H1 (cell line): ENCODE results near the gene HERC5. TPM values are rescaled to one million over a fixed set of nuclear protein-coding genes. Genes with fewer than 3 reads are reported as not detected.

Experiments used
- CTCF ChIA-PET: fragments of 300-600 bp; sonication (Branson Sonifier 250); formaldehyde crosslinking; loops from one replicate; lab custom pipeline; 2021; ENCODE audit not compliant: partially characterized antibody; lab: Charles Lee
- POLR2A ChIA-PET: fragments of 300-600 bp; sonication (Branson Sonifier 250); formaldehyde crosslinking; loops from one replicate; lab custom pipeline; 2021; ENCODE audit warnings: inconsistent platforms; ENCODE audit not compliant: partially characterized antibody; lab: Charles Lee
- DNase-seq, 2 experiments: peaks; one replicate each; pipeline versions ENCODE4 v3.0.0 to v3.0.0-alpha.2; 2010 to 2022; ENCODE audit warnings: low spot score in 2 of 2, low read depth in 1 of 2, mixed read lengths in 1 of 2
- FAIRE-seq: peaks from 2 replicates; lab custom pipeline; 2011; peaks lifted over from hg19 to GRCh38; lab: Jason Lieb, UNC
- H2AFZ ChIP-seq: 2 replicates; pipeline ENCODE4 v1.8.1; 2012; ENCODE audit warnings: low read length, inconsistent platforms
- H2AK5ac ChIP-seq: 2 replicates; pipeline ENCODE4 v1.6.1; 2013; ENCODE audit warnings: low read depth, low read length
- H2BK120ac ChIP-seq: replicated peaks from 2 replicates; pipeline ENCODE3; 2013; ENCODE audit warnings: low read depth, low read length, inconsistent platforms
- H2BK12ac ChIP-seq: 2 replicates; pipeline ENCODE4 v1.6.1; 2013; ENCODE audit warnings: low read depth, low read length
- H2BK15ac ChIP-seq: 2 replicates; pipeline ENCODE4 v1.6.1; 2013; ENCODE audit warnings: low read length
- H2BK20ac ChIP-seq: 2 replicates; pipeline ENCODE4 v1.6.1; 2013; ENCODE audit warnings: low read length
- H2BK5ac ChIP-seq: 2 replicates; pipeline ENCODE4 v1.6.1; 2013; ENCODE audit warnings: low read depth, low read length
- H3K14ac ChIP-seq: 2 replicates; pipeline ENCODE4 v1.6.1; 2013; ENCODE audit warnings: inconsistent platforms; ENCODE audit not compliant: insufficient read length
- H3K18ac ChIP-seq: 2 replicates; pipeline ENCODE4 v1.6.1; 2013; ENCODE audit warnings: low read length; ENCODE audit errors: extremely low read depth
- H3K23ac ChIP-seq: 2 replicates; pipeline ENCODE4 v1.6.1; 2013; ENCODE audit warnings: inconsistent platforms; ENCODE audit not compliant: insufficient read length
- H3K23me2 ChIP-seq: 2 replicates; pipeline ENCODE4 v1.6.1; 2013; ENCODE audit warnings: low read depth, low read length
- H3K27ac ChIP-seq: 2 replicates; pipeline ENCODE4 v1.6.1; 2011; ENCODE audit warnings: low read depth, low read length, inconsistent platforms
- H3K27me3 ChIP-seq, 4 experiments: replicated peaks in 1 of 4; 1 replicate in 1 of 4; 2 replicates in 3 of 4; pipeline versions ENCODE4 v1.6.1 to v1.8.1; 2011 to 2013; ENCODE audit warnings: low read length in 3 of 4, mild to moderate bottlenecking in 3 of 4, inconsistent platforms in 2 of 4, mixed read lengths in 2 of 4, moderate library complexity in 1 of 4; ENCODE audit not compliant: control insufficient read depth in 3 of 4, insufficient read depth in 3 of 4; ENCODE audit errors: extremely low read depth in 1 of 4
- H3K36me3 ChIP-seq, 4 experiments: 2 replicates each; pipeline versions ENCODE4 v1.6.1 to v1.8.1; 2011 to 2013; ENCODE audit warnings: mild to moderate bottlenecking in 4 of 4, low read length in 3 of 4, moderate library complexity in 2 of 4, control low read depth in 1 of 4, inconsistent platforms in 1 of 4; ENCODE audit not compliant: insufficient read depth in 4 of 4, control insufficient read depth in 2 of 4
- H3K4ac ChIP-seq: replicated peaks from 2 replicates; pipeline ENCODE3; 2013; ENCODE audit warnings: low read length, low read depth, mixed read lengths, inconsistent platforms; ENCODE audit not compliant: insufficient read length
- H3K4me1 ChIP-seq, 4 experiments: replicated peaks in 1 of 4; 1 replicate in 1 of 4; 2 replicates in 3 of 4; pipeline versions ENCODE4 v1.6.1 to v1.8.1; 2011 to 2013; ENCODE audit warnings: low read length in 3 of 4, inconsistent platforms in 2 of 4, mixed read lengths in 1 of 4; ENCODE audit not compliant: insufficient read depth in 4 of 4, control insufficient read depth in 3 of 4
- H3K4me2 ChIP-seq, 2 experiments: 2 replicates each; pipeline versions ENCODE4 v1.6.1 to v1.8.1; 2011 to 2013; ENCODE audit warnings: low read depth in 2 of 2, low read length in 2 of 2, control low read depth in 1 of 2, inconsistent platforms in 1 of 2, mild to moderate bottlenecking in 1 of 2; ENCODE audit not compliant: insufficient read depth in 1 of 2
- H3K4me3 ChIP-seq, 4 experiments: fragments of 200-600, 300-600 bp in 1 of 4; sonication (generic), shearing (Covaris generic), sonication (Bioruptor Twin) in 1 of 4; 2 replicates each; pipeline versions ENCODE4 v1.5.1 to v1.8.1; 2011 to 2016; ENCODE audit warnings: low read length in 4 of 4, low read depth in 3 of 4, control low read depth in 2 of 4, inconsistent platforms in 2 of 4, mild to moderate bottlenecking in 2 of 4, mixed read lengths in 1 of 4, moderate library complexity in 1 of 4; ENCODE audit not compliant: insufficient read depth in 2 of 4; ENCODE audit errors: extremely low read depth in 1 of 4
- H3K56ac ChIP-seq: replicated peaks from 2 replicates; pipeline ENCODE3; 2013; ENCODE audit warnings: low read depth, mild to moderate bottlenecking, mixed read lengths, low read length, inconsistent platforms; ENCODE audit not compliant: insufficient read length
- H3K79me1 ChIP-seq: 2 replicates; pipeline ENCODE4 v1.6.1; 2013; ENCODE audit warnings: low read depth, low read length, control low read depth
- H3K79me2 ChIP-seq, 2 experiments: 2 replicates each; pipeline versions ENCODE4 v1.6.1 to v1.8.1; 2012 to 2013; ENCODE audit warnings: low read length in 2 of 2, mild to moderate bottlenecking in 2 of 2, inconsistent platforms in 1 of 2; ENCODE audit not compliant: insufficient read depth in 2 of 2, control insufficient read depth in 1 of 2
- H3K9ac ChIP-seq, 4 experiments: replicated peaks in 1 of 4; 1 replicate in 1 of 4; 2 replicates in 3 of 4; pipeline versions ENCODE4 v1.6.1 to v1.8.1; 2011 to 2013; ENCODE audit warnings: low read depth in 3 of 4, low read length in 3 of 4, control low read depth in 2 of 4, mild to moderate bottlenecking in 2 of 4, moderate library complexity in 2 of 4, inconsistent platforms in 1 of 4; ENCODE audit errors: extremely low read depth in 1 of 4
- H3K9me3 ChIP-seq, 2 experiments: 2 replicates each; pipeline versions ENCODE4 v1.6.1 to v1.8.1; 2012 to 2013; ENCODE audit warnings: mild to moderate bottlenecking in 2 of 2, moderate library complexity in 2 of 2, control low read depth in 1 of 2, inconsistent platforms in 1 of 2, low read depth in 1 of 2, low read length in 1 of 2, mixed read lengths in 1 of 2; ENCODE audit not compliant: insufficient read depth in 2 of 2
- H4K20me1 ChIP-seq, 2 experiments: replicated peaks in 1 of 2; 2 replicates each; pipeline versions ENCODE3 to v1.8.1; 2011 to 2013; ENCODE audit warnings: inconsistent platforms in 2 of 2, low read length in 2 of 2, mild to moderate bottlenecking in 1 of 2; ENCODE audit not compliant: insufficient read depth in 2 of 2, control insufficient read depth in 1 of 2
- H4K5ac ChIP-seq: 2 replicates; pipeline ENCODE4 v1.6.1; 2013; ENCODE audit warnings: low read length, low read depth, mixed read lengths, inconsistent platforms; ENCODE audit not compliant: insufficient read length
- H4K8ac ChIP-seq: 2 replicates; pipeline ENCODE4 v1.8.0; 2013; ENCODE audit warnings: mild to moderate bottlenecking, moderate library complexity, low read length, inconsistent platforms; ENCODE audit not compliant: insufficient read depth; ENCODE audit errors: extremely low read depth
- H4K91ac ChIP-seq: replicated peaks from 2 replicates; pipeline ENCODE3; 2013; ENCODE audit warnings: low read length, mixed read lengths, inconsistent platforms; ENCODE audit not compliant: insufficient read length
- WGBS, 2 experiments: shearing (Covaris generic) in 1 of 2; methylation state at CpG; one replicate each; pipeline versions ENCODE4 v1.1.6 to v1.1.7; 2013 to 2015; ENCODE audit warnings: low lambda C conversion rate in 2 of 2, mixed read lengths in 2 of 2, inconsistent platforms in 1 of 2, low coverage in 1 of 2, missing lambda C conversion rate in 1 of 2; ENCODE audit not compliant: insufficient replicate concordance in 2 of 2, insufficient coverage in 1 of 2, insufficient read length in 1 of 2; ENCODE audit errors: extremely low coverage in 1 of 2, missing lambda C conversion rate in 1 of 2; 5-methylcytosine and 5-hydroxymethylcytosine counted together
- polyA plus RNA-seq, 7 experiments: library from polyadenylated mRNA; depleted of rRNA in 3 of 7; stranded (reverse) in 5 of 7; unstranded in 2 of 7; fragments of >200 nt in 5 of 7; fragments of 200-250 nt in 2 of 7; gene quantifications; 1 replicate in 5 of 7; 2 replicates in 1 of 7; 4 replicates in 1 of 7; pipeline versions ENCODE4 v1.2.1 to v1.2.3, GENCODE V29; 2011 to 2013; ENCODE audit warnings: missing spikeins in 2 of 7, mixed read lengths in 2 of 7
- total RNA-seq: library from RNA; stranded (reverse); fragmentation: NEBNext Ultra II Directional; extraction: Animal tissue kit (Norgen Biotek cat#: 25700); gene quantifications from 2 replicates; pipeline ENCODE4 v1.2.1, GENCODE V29; 2021
- TF ChIP-seq, protein P1 (sequence below): IDR thresholded peaks from 2 replicates; pipeline ENCODE4 v1.6.1; 2011; ENCODE audit warnings: low read depth, mild to moderate bottlenecking, low read length; ENCODE audit not compliant: insufficient read depth

HERC5 gene
- total and polyA plus RNA-seq, 2 of the 8 experiments (the other 6 are each of a cell fraction or from before 2014, with no cell fraction given) = 6.6 to 20.7 TPM

DNA sequence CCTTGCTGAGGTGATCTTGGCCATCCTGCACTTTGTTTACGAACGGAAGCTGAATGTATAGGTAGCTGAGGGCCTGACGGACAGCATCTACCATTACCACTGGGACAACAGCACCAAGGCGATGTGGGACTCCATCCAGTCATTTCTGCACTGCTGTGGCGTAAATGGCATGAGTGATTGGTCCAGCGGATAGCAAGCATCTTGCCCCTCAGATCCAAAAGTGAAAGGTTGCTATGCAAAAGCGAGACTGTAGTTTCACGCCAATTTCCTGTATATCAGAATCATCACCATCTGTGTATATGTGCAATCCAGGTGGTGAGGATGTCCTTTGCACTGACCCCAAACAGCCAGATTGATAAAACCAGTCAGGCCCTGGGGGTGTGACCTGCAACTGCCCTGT is 70.9 kb downstream of the HERC5 start:
- Histone ChIP-seq H3K14ac (no peak overlapping the region), H3K18ac (no peak overlapping the region), H2AFZ (no peak overlapping the region), H4K5ac (no peak overlapping the region), H4K20me1 (peaks cover 0 to under 1% of the 10 kb centered on the region in 2 experiments), H2BK15ac (no peak overlapping the region), H3K9ac (no peak overlapping the region), H4K8ac (no peak overlapping the region), H3K56ac (no peak overlapping the region), H3K4me1 (peaks cover 3 to 5% (median 4%) of the 10 kb centered on the region in 4 experiments; a peak in 5 of 7 replicates), H2BK20ac (no peak overlapping the region), H3K27me3 (no peaks in the 10 kb centered on the region), H2BK5ac (no peak overlapping the region), H2AK5ac (no peak overlapping the region), H2BK12ac (no peak overlapping the region), H3K23ac (no peak overlapping the region), H4K91ac (no peak overlapping the region), H3K9me3 (no peaks in the 10 kb centered on the region), H3K79me2 (peaks cover 0 to 22% of the 10 kb centered on the region in 2 experiments; a peak in 2 of 4 replicates), H2BK120ac (no peak overlapping the region), H3K27ac (no peak overlapping the region), H3K4me2 (no peak overlapping the region), H3K23me2 (no peaks in the 10 kb centered on the region), H3K36me3 (no peaks in the 10 kb centered on the region), H3K4me3 (no peak overlapping the region), H3K79me1 (no peaks in the 10 kb centered on the region), H3K4ac (no peak overlapping the region)
- TF ChIP-seq, protein P1, sequence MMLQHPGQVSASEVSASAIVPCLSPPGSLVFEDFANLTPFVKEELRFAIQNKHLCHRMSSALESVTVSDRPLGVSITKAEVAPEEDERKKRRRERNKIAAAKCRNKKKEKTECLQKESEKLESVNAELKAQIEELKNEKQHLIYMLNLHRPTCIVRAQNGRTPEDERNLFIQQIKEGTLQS = no peak
- 93% methylated on average over 8 of the region's 8 CpGs; no CpG with 5 or more reads in 1 of the 2 experiments for WGBS, 2 experiments
- CTCF ChIA-PET = interaction anchor here (0.6 to 5.2 kb wide), 9 partner anchors 8 to 221 kb away, joined by 3 to 32 read pairs (median 5); no protein-coding TSS in a partner anchor
- FAIRE-seq (no peak), DNase-seq (no peak)
- POLR2A ChIA-PET = no interaction called here
